Mesodermal cell (in vitro differentiated cells): ENCODE data around the gene TNFAIP3.

Experiments used
- H3K27ac ChIP-seq: 2 replicates; pipeline ENCODE4 v1.7.0; 2013; ENCODE audit warnings: mild to moderate bottlenecking, low read depth, low read length, moderate library complexity; ENCODE audit not compliant: severe bottlenecking
- H3K36me3 ChIP-seq: 2 replicates; pipeline ENCODE4 v1.7.1; 2013; ENCODE audit warnings: mild to moderate bottlenecking, low read length, moderate library complexity; ENCODE audit not compliant: control insufficient read depth, insufficient read depth
- H3K4me1 ChIP-seq: one replicate; pipeline ENCODE4 v1.7.1; 2013; ENCODE audit warnings: mild to moderate bottlenecking, low read length; ENCODE audit not compliant: insufficient read depth, control insufficient read depth, poor library complexity, severe bottlenecking
- H3K4me3 ChIP-seq: 2 replicates; pipeline ENCODE4 v1.7.0; 2013; ENCODE audit warnings: low read length, control low read depth, mild to moderate bottlenecking; ENCODE audit not compliant: insufficient read depth, poor library complexity, severe bottlenecking; ENCODE audit errors: extremely low read depth
- H3K9me3 ChIP-seq: 2 replicates; pipeline ENCODE4 v1.7.1; 2013; ENCODE audit warnings: mild to moderate bottlenecking, low read length, moderate library complexity; ENCODE audit not compliant: control insufficient read depth
- WGBS, 2 experiments: methylation state at CpG; one replicate each; pipeline ENCODE4 v1.1.5; 2013; ENCODE audit warnings: missing lambda C conversion rate in 2 of 2; ENCODE audit not compliant: insufficient coverage in 2 of 2; 5-methylcytosine and 5-hydroxymethylcytosine counted together

TNFAIP3 gene

DNA sequence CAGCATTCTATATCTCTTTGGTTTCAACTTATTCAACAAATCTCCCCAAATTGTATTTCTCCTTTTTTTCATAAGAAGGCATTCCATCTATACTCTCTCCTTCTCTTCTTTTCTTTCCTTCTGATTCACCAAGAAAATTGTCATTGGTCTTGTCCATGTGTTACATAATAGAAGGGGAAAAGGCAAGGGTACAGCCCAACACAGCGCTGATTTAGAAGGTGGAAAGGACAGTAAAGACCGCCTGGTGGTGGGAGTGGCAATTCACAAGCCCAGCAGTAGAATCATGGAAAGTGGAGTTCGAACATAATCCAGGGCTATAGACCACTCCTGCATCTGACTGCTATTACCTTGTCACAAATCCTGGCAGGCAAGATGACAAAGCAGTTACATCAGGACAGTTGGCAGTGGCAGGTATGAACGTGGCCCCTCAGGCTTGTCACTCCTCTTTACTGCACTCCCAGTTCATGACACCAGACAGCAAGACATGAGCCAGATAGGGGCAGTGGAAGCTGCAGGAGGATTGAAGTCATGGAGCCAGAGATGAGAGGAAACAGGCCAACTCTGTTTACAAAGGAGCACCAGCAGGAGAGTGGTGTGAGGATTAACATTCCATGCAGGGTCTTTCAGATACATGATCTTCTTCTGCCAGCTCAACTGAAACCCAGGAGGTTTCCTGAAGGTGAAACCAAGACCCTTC is 2.1 kb upstream of the TNFAIP3 start:
- no peaks in the 10 kb centered on the region for H3K9me3 ChIP-seq
- H3K27ac ChIP-seq: peak overlapping the region; percentile 75
- H3K36me3 ChIP-seq: no peaks in the 10 kb centered on the region
- peaks cover 21% of the 10 kb centered on the region for H3K4me1 ChIP-seq
- 71 to 82% methylated on average over 2 to 4 of the region's 4 CpGs for WGBS, 2 experiments
- no peak overlapping the region for H3K4me3 ChIP-seq

DNA sequence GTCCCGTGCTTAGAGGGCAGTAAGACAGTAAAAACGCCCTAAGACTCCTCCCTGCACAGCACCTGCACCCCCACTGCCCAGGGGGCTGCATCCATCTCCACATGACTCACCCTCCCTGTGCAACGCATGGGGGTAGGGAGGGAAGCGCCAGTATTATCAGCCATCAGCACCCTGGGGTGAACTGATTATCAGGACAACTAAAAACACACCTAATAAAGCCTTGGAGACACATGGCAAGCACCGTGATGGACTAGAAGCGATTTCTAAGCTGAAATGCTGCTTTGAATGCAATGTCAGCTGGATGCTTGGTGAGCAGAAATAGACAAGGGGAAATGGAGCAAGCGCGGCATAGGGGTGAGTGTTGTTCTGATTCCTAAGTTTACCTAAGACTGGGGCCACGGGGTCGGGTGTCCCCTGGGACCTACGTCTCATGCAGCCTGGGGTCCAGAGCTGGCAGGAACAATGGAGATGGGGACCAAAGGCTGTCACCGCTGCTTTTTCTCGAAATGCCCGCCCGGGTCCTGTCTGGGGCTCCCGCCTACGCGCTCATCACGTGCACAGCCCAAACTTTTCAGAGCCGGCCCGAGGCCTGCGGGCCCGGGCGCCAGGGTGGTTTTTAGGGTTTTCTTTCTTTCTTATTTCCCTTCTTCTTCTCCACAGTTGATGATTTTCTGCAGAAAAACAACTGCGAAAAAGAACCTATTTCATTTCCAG is 702 bp upstream of the TNFAIP3 start:
- Histone ChIP-seq H3K9me3 (no peaks in the 10 kb centered on the region), H3K27ac (peak overlapping the region; percentile 82), H3K36me3 (peaks cover under 1% of the 10 kb centered on the region), H3K4me1 (peaks cover 16% of the 10 kb centered on the region), H3K4me3 (peak overlapping the region; percentile 45)
- 9 to 10% methylated on average over 11 to 13 of the region's 25 CpGs for WGBS, 2 experiments

DNA sequence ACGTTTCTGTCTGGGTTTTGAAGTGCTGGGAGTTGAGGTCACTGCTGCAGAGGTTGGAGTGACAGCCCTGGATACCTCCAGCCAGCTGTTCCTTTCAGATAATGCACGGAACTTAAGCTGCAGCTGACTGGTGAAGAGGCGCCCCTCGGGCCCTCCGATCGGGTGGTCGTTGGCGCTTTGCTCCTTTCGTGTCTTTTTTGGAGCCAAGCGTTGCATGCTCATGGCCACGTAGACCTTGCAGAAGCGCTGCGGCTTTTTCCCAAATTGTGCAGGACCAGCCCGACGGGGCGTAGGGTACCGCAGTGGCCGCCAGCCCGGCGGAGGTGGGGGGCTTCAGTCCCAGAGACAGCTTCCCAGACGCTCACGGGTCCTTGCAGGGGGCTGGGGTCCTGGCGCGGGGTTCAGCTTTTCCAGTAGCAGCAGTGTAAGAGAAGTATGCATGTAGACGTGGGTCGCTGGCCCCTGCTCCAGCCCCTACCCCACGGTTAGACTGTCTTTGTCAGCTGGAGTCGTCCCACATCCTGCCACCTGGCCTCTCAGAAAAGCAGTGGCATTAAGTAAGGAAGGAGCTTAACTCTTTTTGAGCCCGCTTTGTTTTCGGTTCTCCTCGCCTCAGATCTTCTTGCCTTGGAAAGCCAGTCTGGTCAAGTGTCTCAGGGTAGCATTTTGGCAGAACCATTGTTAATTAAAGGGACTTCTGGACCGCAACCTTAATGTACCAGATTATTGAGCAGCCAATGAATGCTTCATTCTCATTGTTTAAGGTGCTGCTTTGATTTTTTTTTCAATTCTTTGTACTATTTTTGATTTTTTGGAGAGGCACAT is 838 bp downstream of the TNFAIP3 start:
- Histone ChIP-seq H3K4me1 (peaks cover 16% of the 10 kb centered on the region), H3K27ac (no peak overlapping the region), H3K4me3 (peak overlapping the region; percentile 65), H3K36me3 (peaks cover 10% of the 10 kb centered on the region), H3K9me3 (no peaks in the 10 kb centered on the region)
- 5 to 11% methylated on average over 22 to 31 of the region's 32 CpGs for WGBS, 2 experiments

DNA sequence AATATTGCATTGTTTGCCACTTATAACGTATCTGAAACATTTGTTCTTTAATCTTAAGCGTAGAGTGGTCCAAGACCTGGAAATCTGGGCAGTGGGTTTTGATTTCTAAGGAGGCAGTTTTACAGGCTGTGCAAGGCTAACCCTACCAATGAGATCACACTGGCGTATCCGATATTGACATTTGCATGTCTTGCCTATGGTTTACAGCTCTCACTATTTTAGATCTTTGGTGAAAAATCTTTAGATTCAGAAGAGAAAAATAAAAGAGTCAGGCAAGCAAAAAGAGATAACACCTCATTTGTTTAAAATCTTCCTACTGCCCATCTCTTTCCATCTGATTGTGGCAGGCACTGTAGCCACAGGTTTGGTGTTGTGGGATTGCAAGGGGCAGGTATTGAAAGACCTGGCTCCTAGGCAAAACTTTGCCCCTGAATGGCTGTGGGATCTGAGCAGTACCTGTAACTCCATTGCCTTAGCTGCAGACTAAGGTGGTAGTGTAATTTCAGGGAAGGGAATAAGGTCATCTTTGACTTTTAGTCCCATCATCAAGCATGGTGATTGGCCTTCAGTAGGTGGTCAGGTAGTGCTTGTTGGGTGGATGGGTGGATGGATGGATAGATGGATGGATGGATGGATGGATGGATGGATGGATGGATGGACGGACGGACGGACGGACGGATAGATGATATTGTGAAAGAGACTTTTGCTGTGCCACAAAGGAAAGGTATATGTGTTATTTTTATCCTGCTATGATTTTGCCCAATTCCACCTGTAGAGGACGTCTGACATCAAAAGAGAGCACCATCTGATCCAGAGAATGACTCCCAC is 1.9 kb downstream of the TNFAIP3 start:
- peaks cover 10% of the 10 kb centered on the region for H3K36me3 ChIP-seq
- H3K27ac ChIP-seq: no peak overlapping the region
- peaks cover 21% of the 10 kb centered on the region for H3K4me1 ChIP-seq
- WGBS, 2 experiments: 78 to 84% methylated on average over 5 to 7 of the region's 10 CpGs
- H3K4me3 ChIP-seq: peak overlapping the region; percentile 65
- H3K9me3 ChIP-seq: no peaks in the 10 kb centered on the region

DNA sequence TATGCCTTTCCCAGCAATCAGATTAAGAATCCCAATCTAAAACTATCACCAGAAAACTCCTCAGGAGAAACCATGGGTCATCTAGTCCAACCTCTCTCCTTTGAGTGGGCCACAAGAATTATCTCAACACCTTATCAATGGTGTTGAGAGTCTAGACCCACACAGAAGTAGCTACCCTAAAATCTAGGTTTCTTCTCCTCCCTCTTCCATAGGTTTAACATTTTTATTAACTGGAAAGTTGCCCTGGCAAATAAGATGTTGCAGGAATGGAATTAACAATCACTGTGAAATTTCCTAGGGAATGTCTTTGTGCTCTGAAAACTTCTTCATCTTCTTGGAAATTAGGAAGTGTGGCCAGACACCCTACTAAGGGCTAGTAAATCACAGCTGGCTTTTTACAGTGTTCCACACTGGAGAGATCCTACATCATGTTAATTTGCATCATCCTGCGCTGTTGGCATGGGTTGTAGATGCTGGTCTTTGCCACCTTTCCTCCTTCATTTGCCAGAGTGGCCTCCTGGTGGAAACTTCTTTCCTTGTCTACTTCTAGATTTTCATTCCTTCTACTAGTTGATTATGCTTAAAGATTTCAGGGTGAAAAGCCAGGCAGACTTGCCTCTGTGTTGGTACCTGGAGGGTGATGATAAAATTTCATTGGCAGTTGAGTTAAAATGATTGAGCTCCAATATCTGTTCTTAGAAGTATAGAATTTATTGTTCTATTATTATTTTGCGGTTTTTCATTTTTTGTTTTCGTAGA is 2.7 kb downstream of the TNFAIP3 start:
- no peak overlapping the region for H3K4me3 ChIP-seq
- no peaks in the 10 kb centered on the region for H3K9me3 ChIP-seq
- H3K4me1 ChIP-seq: peaks cover 22% of the 10 kb centered on the region
- whole genome bisulfite sequencing, 2 experiments: 92 to 100% methylated on average over 1 to 2 of the region's 3 CpGs
- peaks cover 18% of the 10 kb centered on the region for H3K36me3 ChIP-seq
- no peak overlapping the region for H3K27ac ChIP-seq

DNA sequence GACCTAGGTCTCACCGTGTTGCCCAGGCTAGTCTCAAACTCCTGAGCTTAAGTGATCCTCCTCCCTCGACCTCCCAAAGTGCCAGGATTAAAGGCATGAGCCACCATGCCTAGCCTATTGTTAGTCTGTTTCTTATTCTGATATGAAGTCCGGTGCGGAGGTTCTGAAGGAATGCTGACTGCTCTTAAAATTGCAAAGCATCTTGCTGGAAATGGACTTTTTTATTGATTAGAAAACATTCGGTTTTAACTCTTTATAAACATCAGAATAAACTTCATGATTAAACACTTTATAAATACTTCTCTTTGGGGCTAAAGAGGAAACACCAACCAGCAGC is 3.2 kb downstream of the TNFAIP3 start:
- H3K4me1 ChIP-seq: peaks cover 16% of the 10 kb centered on the region
- H3K27ac ChIP-seq: no peak overlapping the region
- WGBS, 2 experiments: 85 to 100% methylated on average over 2 to 3 of the region's 5 CpGs
- peaks cover 23% of the 10 kb centered on the region for H3K36me3 ChIP-seq
- H3K9me3 ChIP-seq: no peaks in the 10 kb centered on the region
- no peak overlapping the region for H3K4me3 ChIP-seq

DNA sequence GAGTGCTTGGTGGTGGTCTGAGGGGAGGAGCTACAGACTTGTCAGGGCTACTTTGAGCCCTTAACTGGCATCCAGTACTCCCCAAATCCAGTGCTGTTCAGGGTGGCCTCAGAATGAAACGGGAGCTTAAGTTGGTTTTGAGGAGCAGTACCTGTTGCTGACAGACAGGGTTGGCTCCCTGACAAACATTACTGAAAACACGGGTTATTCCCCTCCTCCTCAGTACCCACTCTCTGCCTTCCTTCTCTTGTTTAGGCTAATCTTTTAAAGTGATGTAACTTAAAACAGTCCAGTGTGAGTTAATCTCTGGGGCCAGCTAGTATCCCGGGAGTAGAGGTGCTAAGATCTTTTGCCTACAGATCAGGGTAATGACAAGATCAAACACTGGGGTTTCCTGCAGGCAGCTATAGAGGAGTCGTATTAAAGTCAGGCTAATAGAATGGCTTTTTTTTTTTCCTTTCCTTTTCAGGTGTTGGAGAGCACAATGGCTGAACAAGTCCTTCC is 3.7 kb downstream of the TNFAIP3 start:
- WGBS, 2 experiments: 66 to 77% methylated on average over 3 of the region's 4 CpGs
- H3K4me3 ChIP-seq: no peak overlapping the region
- no peaks in the 10 kb centered on the region for H3K9me3 ChIP-seq
- H3K4me1 ChIP-seq: peaks cover 13% of the 10 kb centered on the region
- no peak overlapping the region for H3K27ac ChIP-seq
- H3K36me3 ChIP-seq: peaks cover 29% of the 10 kb centered on the region

DNA sequence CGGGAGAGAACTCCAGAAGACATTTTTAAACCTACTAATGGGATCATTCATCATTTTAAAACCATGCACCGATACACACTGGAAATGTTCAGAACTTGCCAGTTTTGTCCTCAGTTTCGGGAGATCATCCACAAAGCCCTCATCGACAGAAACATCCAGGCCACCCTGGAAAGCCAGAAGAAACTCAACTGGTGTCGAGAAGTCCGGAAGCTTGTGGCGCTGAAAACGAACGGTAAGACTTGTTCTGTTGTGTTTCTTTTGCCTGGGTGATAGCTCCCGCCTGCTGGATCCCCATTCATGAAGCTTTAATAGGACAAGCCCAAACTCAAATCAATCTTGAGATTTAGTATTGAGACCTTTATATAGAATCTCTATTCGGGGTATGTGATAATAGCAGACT is 4.2 kb downstream of the TNFAIP3 start:
- Histone ChIP-seq H3K4me1 (peaks cover 8% of the 10 kb centered on the region), H3K4me3 (no peak overlapping the region), H3K9me3 (no peaks in the 10 kb centered on the region), H3K36me3 (peaks cover 34% of the 10 kb centered on the region), H3K27ac (no peak overlapping the region)
- WGBS, 2 experiments: 93 to 97% methylated on average over 8 to 9 of the region's 11 CpGs

DNA sequence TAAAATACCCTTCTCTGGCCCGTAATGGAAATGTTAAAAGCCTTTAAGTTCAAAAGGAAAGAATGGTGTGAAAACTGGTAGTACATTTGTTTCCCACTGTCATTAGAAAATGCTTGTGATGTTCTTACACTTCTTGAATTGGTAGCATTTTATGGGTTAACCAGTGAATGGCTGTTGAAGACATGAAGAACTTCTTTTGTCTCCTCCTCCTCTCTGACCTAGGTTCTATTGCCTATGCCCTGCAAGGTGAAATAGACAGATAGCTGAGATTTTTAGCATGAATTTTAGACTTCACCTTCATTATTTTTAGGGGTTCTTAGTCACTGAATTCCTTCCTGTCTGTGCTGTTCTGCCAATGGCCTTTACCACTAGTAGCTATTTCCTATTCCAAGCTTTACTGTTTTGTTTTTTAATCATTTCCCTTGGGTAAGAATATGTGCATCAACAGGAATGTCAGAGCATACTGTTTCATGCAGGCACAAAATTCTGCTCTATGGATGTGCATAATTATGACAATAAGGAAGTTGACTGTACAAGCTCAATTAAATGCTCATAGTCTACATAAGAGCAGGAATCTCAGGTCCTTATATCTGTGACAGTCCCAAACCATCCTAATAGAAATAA is 4.9 kb downstream of the TNFAIP3 start:
- no peak overlapping the region for H3K27ac ChIP-seq
- peaks cover 8% of the 10 kb centered on the region for H3K4me1 ChIP-seq

More for the DNA sequence above, 4.9 kb downstream of the TNFAIP3 start:
- WGBS, 2 experiments: 86% methylated on average over 1 of the region's 1 CpG; no CpG with 5 or more reads in 1 of the 2 experiments
- Histone ChIP-seq H3K4me3 (no peak overlapping the region), H3K36me3 (peaks cover 40% of the 10 kb centered on the region), H3K9me3 (no peaks in the 10 kb centered on the region)
